KOPT-K1 (cell line): ENCODE measurements around the gene CCDC8.
"Not testable (repeated sequence)": the region's sequence is repeated elsewhere in the genome, so short reads cannot be mapped to it uniquely, and the experiment has no call there.

Source experiments
- H3K27ac ChIP-seq: fragments of 200-600 bp; sonication (generic); 2 replicates; pipeline ENCODE4 v1.5.1; 2016; ENCODE audit warnings: antibody characterized with exemption, mild to moderate bottlenecking, low read depth, low read length; ENCODE audit not compliant: poor library complexity, severe bottlenecking
- H3K36me3 ChIP-seq: fragments of 200-600 bp; sonication (generic); 2 replicates; pipeline ENCODE4 v1.5.1; 2017; ENCODE audit warnings: antibody characterized with exemption, mild to moderate bottlenecking, low read length, moderate library complexity; ENCODE audit not compliant: insufficient read depth
- H3K9me3 ChIP-seq: fragments of 200-600 bp; sonication (generic); 2 replicates; pipeline ENCODE4 v1.5.1; 2017; ENCODE audit warnings: antibody characterized with exemption, low read length, mild to moderate bottlenecking; ENCODE audit not compliant: insufficient read depth, poor library complexity, severe bottlenecking

CCDC8 gene

DNA sequence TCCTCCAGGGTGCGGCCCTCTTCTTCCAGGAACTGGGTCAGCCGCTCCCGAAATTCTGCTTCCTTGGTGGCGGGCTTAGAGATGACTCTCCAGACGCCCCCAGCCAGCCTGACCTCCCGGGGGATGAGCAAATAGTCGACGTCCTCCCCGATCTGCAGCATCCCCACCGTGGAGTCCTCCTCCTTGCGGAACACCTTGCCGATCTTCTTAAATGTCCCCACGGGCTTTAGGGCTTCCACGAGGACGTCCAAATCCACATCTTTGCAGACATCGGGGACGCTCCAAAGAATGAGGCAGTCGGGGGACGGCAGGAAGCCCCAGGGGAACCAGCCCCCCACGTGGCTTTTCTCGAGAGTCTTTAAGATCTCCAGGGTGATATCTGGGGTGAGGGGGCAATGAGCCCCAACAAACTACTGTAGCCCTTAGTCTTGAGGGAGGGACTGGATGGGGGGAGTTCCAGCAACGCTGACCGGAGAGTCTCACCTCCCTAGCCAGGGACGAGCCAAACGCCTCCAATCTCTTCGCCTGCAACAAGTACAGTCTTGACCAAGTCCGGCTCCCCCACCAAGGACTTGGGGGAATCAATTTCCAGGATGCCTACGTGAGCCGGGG is 608 bp downstream of the CCDC8 start:
- Histone ChIP-seq H3K36me3 (no peaks in the 10 kb centered on the region), H3K9me3 (no peaks in the 10 kb centered on the region), H3K27ac (no peak overlapping the region)

GRCh38 chr19:46411925-46412649 is 1.3 kb downstream of the CCDC8 start:
- no peaks in the 10 kb centered on the region for H3K36me3 ChIP-seq
- no peak overlapping the region for H3K27ac ChIP-seq
- no peaks in the 10 kb centered on the region for H3K9me3 ChIP-seq

DNA sequence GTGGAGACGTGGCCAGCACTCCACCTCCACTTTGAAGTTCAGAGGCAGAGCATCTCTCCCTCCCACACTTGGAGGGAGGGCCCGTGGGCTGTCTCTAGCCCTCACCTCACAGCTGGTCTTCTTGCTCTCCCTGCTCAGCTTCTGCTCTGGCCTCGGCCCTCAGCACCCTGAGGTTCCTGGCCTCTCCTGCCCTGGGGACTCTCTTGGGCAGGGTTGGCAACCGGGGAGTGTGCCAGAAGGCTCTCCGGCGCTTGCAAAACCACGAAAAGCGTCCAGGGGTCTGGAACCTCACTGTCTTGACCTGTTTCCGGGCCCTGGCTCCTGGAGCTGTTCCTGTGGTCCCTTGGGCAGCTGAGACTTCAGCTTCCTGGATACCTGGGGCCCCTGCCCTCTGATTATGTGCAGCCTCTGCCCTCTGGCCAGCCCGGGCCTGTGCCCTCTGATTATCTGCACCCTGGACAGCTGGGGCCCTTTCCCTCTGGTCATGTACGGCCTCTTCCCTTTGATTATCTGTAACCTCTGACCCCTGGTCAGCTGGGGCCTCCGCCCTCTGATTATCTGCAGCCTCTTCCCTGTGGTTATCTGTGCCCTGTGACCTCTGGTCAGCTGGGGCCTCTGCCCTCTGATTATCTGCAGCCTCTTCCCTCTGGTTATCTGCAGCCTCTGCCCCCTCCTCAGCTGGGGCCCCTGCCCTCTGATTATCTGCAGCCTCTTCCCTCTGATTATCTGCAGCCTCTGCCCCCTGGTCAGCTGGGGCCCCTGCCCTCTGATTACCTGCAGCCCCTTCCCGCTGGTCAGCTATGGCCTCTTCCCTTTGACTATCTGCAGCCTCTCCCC is 2.1 kb downstream of the CCDC8 start:
- Histone ChIP-seq H3K27ac (no peak overlapping the region), H3K9me3 (no peaks in the 10 kb centered on the region), H3K36me3 (no peaks in the 10 kb centered on the region)

DNA sequence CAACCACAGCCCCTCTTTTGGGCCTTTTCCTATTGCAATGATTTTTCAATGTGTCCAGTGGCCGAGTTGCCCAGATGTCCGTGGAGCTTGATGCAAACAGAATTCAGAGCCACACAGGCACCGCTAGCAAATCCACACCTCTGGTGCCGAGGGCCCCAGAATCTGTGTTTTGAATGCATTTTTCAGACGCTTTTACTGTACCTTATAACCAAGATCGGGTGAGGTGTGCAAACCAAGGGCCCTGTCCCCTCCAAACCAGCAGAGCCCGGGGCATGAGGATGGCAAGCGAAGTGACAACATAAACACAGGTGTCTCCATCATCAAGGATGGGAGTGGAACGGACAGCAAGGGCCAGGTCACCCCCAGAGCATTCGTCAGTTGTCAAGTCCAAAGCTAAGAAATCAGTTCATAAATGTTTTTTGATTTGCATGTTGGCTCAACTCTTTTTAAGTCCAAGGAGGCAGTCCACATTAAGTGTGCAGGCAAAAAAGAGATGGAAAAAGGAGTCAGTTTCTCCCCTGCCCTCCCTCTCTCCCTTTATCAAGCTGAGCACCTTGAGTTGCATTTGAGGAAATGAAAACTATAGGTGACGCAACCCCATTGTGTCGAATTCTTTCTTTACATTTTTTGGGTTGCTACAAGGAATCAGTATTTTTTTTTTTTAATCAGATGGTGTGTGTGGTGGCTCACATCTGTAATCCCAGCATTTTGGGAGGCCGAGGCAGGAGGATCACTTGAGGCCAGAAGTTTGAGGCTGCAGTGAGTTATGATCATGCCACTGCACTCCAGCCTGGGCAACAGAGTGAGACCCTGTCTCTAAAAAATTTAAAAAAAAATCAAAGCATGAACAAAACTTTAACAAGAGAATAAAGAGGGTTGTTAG is 2.9 kb downstream of the CCDC8 start:
- Histone ChIP-seq H3K27ac (no peak overlapping the region), H3K9me3 (no peaks in the 10 kb centered on the region), H3K36me3 (no peaks in the 10 kb centered on the region)

- no peaks in the 10 kb centered on the region for H3K9me3 ChIP-seq
- H3K36me3 ChIP-seq: no peaks in the 10 kb centered on the region
- no peak overlapping the region for H3K27ac ChIP-seq
These were observed 4.2 kb downstream of the CCDC8 start for GRCh38 chr19:46409191-46409590.

GRCh38 chr19:46408664-46409039 is 4.7 kb downstream of the CCDC8 start:
- H3K27ac ChIP-seq: no peak overlapping the region
- H3K36me3 ChIP-seq: no peaks in the 10 kb centered on the region
- no peaks in the 10 kb centered on the region for H3K9me3 ChIP-seq

GRCh38 chr19:46407856-46408663 is 5.3 kb downstream of the CCDC8 start:
- Histone ChIP-seq H3K36me3 (no peaks in the 10 kb centered on the region), H3K9me3 (no peaks in the 10 kb centered on the region), H3K27ac (no peak overlapping the region)

- Histone ChIP-seq H3K9me3 (no peaks in the 10 kb centered on the region), H3K36me3 (no peaks in the 10 kb centered on the region), H3K27ac (no peak overlapping the region)
These were observed 6.4 kb downstream of the CCDC8 start for GRCh38 chr19:46406976-46407375.

DNA sequence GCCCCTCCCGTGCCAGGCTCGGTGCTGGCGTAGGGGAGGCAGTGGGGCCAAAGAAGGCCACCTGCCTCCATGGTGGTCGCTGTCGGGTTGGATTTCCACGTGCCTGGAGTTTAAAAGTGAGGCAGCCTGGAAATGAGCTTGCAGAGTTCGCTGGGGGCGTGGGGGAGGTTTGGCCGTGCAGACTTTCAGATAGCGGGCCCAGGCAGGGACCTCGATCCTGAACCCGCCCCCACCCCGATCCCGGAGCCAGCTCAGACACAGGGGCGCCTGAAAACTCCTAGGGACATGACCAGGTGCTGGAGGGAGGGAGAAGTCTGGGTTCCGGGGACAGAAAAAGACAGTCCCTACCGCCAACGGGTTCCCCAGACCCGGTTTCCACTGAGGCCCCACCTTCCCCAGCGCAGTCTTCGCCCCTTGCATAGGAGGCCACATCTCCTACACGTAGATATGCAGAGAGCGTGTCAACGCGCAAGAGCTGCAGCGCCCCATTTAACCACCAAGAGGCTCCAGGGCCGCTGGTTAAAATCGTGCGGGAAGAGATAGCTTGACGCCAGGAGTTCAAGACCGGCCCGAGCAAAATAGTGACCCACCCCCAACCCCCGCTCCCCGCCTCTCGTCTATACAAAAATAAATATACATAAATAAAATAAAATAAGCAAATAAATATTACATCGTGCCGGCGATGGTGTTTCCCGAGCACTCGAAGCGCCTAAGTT is 8.5 kb downstream of the CCDC8 start:
- Histone ChIP-seq H3K9me3 (no peaks in the 10 kb centered on the region), H3K36me3 (no peaks in the 10 kb centered on the region), H3K27ac (no peak overlapping the region)

DNA sequence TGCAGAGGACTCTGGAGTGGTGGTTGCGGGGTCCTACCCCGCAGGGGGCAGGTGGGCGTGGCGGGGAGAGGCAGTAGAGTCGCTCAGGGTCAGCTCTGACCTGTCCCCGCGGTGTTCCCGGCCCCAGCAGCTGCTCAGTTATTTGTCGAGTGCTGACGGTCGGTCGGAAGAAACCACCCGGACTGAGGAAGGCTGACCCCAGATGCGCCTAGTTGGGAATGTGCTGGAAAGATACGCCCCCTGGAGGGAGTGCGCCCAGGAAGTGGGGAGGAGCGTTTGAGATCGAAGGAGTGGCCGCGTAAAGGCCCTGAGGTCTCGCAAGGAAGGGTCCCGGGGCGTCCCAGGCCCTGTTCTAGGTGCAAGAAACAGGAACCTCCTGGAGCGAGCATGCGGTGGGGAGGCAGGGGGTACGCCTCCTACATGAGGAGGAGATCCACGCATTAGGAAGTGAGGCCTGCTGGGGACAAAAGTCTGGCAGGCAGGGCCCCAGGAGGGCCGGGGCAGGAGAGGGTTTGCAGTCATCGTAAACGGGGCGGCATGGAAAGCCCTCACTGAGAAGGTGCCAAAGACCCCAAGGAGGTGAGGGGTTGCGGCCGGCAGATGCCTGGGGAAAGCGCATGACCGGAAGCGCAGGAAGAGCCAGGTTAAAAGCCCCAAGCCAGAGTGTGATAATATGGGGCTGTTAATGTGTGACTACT is 9.2 kb downstream of the CCDC8 start:
- Histone ChIP-seq H3K9me3 (no peaks in the 10 kb centered on the region), H3K27ac (no peak overlapping the region), H3K36me3 (no peaks in the 10 kb centered on the region)

DNA sequence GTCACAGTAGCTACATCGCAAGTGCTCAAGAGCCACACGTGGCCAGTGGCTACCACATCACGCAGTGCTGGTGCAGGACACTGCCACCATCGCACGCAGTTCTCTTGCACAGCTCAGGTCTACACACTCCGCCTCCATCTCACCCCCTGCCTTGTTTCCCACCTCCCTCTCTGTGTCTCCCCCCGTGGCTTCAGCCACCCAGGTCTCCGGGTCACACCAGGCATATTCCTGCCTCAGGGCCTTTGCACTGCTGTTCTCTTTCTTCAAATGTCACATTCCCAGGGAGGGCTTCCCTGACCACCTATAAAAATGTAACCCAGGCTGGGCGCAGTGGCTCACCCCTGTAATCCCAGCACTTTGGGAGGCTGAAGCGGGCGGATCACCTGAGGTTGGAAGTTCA is 10.6 kb downstream of the CCDC8 start:
- Histone ChIP-seq H3K36me3 (no peaks in the 10 kb centered on the region), H3K9me3 (no peaks in the 10 kb centered on the region), H3K27ac (no peak overlapping the region)

- not testable (repeated sequence) for H3K9me3 ChIP-seq, H3K36me3 ChIP-seq, H3K27ac ChIP-seq
These were observed 15.4 kb downstream of the CCDC8 start for GRCh38 chr19:46397801-46398479.

- Histone ChIP-seq H3K9me3 (no peaks in the 10 kb centered on the region), H3K36me3 (peaks cover 42% of the 10 kb centered on the region), H3K27ac (no peak overlapping the region)
These were observed 19.0 kb downstream of the CCDC8 start for GRCh38 chr19:46394402-46394797.
